GM18951 (cell line): ENCODE results near the gene OGFR.

Experiments
- POLR2A ChIP-seq: IDR thresholded peaks from 4 replicates; pipeline ENCODE4 v1.6.1; 2011; ENCODE audit warnings: mild to moderate bottlenecking; ENCODE audit not compliant: insufficient read length, insufficient read depth; ENCODE audit errors: extremely low read depth
- in situ Hi-C: fragments of 300-500 bp; cut with MboI; formaldehyde crosslinking; loops from one replicate; pipeline ENCODE4 v1.12.0; 2022; ENCODE audit warnings: low sequenced_read_pairs, mixed read lengths, inconsistent platforms; ENCODE audit not compliant: unreplicated experiment

The OGFR gene

GRCh38 chr20:62812907-62813200 lies 8.2 kb downstream of the OGFR start:
- no peak for TF ChIP-seq POLR2A
- in situ Hi-C loops: no loop called here

GRCh38 chr20:62813588-62813987 lies 9.0 kb downstream of the OGFR start:
- in situ Hi-C loops: no loop called here
- no peak for TF ChIP-seq POLR2A

GRCh38 chr20:62814060-62814708 lies 9.5 kb downstream of the OGFR start:
- in situ Hi-C loops: no loop called here

GRCh38 chr20:62814709-62815065 lies 10.1 kb downstream of the OGFR start:
- in situ Hi-C loops: no loop called here

More at GRCh38 chr20:62814060-62814708, 9.5 kb downstream of the OGFR start:
- no peak for TF ChIP-seq POLR2A

GRCh38 chr20:62815066-62815991 lies 10.7 kb downstream of the OGFR start:
- no peak for TF ChIP-seq POLR2A

More at GRCh38 chr20:62814709-62815065, 10.1 kb downstream of the OGFR start:
- TF ChIP-seq POLR2A: no peak

GRCh38 chr20:62816031-62816883 lies 11.6 kb downstream of the OGFR start:
- in situ Hi-C loops: no loop called here
- no peak for TF ChIP-seq POLR2A

More at GRCh38 chr20:62815066-62815991, 10.7 kb downstream of the OGFR start:
- in situ Hi-C loops: no loop called here

- in situ Hi-C loops: no loop called here
Observed at GRCh38 chr20:62816884-62817873, 12.5 kb downstream of the OGFR start, which contains the start of gene COL9A3. TSS of gene COL9A3 (plus strand) at chr20:62817050. CDS start at chr20:62817065, 15 bp downstream.

GRCh38 chr20:62817975-62818591 lies 13.4 kb downstream of the OGFR start:
- in situ Hi-C loops: no loop called here
- no peak for TF ChIP-seq POLR2A

More at GRCh38 chr20:62816884-62817873, 12.5 kb downstream of the OGFR start, which contains the start of gene COL9A3:
- TF ChIP-seq POLR2A: no peak

GRCh38 chr20:62818592-62819493 lies 14.2 kb downstream of the OGFR start:
- TF ChIP-seq POLR2A: no peak
- in situ Hi-C loops: no loop called here

- in situ Hi-C loops: no loop called here
- TF ChIP-seq POLR2A: no peak
Observed at GRCh38 chr20:62819494-62820174, 15.0 kb downstream of the OGFR start.
